A549 (cell line): ENCODE measurements around the gene SRPRA. TPM values are rescaled to one million over a fixed set of nuclear protein-coding genes. Genes with fewer than 3 reads are reported as not detected.
A peak's percentile ranks its signal among the peaks of the same experiment; 100 is the strongest.

Experiments used
- ATAC-seq, 2 experiments: fragments of 200-7000 bp in 1 of 2; fragments of >200 bp in 1 of 2; cut with Nextera tagmentation in 1 of 2; cut with Tn5 transposase in 1 of 2; 3 replicates each; pipeline versions ENCODE4 v1.8.0 to v1.9.1; 2018 to 2020; ENCODE audit warnings: mild to moderate bottlenecking in 1 of 2, moderate library complexity in 1 of 2
- CTCF ChIA-PET: fragments of 300-600 bp; sonication (Branson Sonifier 250); formaldehyde crosslinking; extraction: SDS; loops from one replicate; lab custom pipeline; 2021; ENCODE audit warnings: antibody characterized with exemption, inconsistent platforms; lab: Yijun Ruan, JAX
- POLR2A ChIA-PET: fragments of 350-600 bp; formaldehyde crosslinking; extraction: SDS; loops from one replicate; lab custom pipeline; 2021; ENCODE audit warnings: antibody characterized with exemption, inconsistent platforms; lab: Yijun Ruan, JAX
- DNase-seq, 2 experiments: peaks; one replicate each; pipeline versions ENCODE4 v3.0.0 to v3.0.0-alpha.2; 2011 to 2016; ENCODE audit warnings: low read depth in 1 of 2, low spot score in 1 of 2
- FAIRE-seq: peaks from 2 replicates; lab custom pipeline; 2011; peaks lifted over from hg19 to GRCh38; lab: Jason Lieb, UNC
- H3K27ac ChIP-seq, 2 experiments: fragments of >200 bp; sonication (Bioruptor Twin); formaldehyde crosslinking; 3 replicates each; pipeline ENCODE4 v1.5.1; 2016 to 2017
- H3K4me1 ChIP-seq: fragments of >200 bp; sonication (Bioruptor Twin); formaldehyde crosslinking; 3 replicates; pipeline ENCODE4 v1.6.1; 2016
- H3K4me2 ChIP-seq: fragments of >200 bp; sonication (Bioruptor Twin); formaldehyde crosslinking; 3 replicates; pipeline ENCODE4 v1.6.1; 2016
- H3K4me3 ChIP-seq: fragments of >200 bp; sonication (Bioruptor Twin); formaldehyde crosslinking; 3 replicates; pipeline ENCODE4 v1.5.1; 2016
- H3K9me3 ChIP-seq: fragments of >200 bp; sonication (Bioruptor Twin); formaldehyde crosslinking; 3 replicates; pipeline ENCODE4 v1.6.1; 2016
- CHD2 ChIP-seq: fragments of 150-350 bp; IDR thresholded peaks from 2 replicates; pipeline ENCODE4 v1.6.1; 2014; ENCODE audit warnings: low read length; ENCODE audit not compliant: partially characterized antibody
- ESRRA ChIP-seq: fragments of 150-350 bp; IDR thresholded peaks from 2 replicates; pipeline ENCODE4 v1.6.1; 2014; ENCODE audit warnings: mild to moderate bottlenecking, low read length, borderline replicate concordance
- FOSB ChIP-seq: fragments of 250-450 bp; sonication (Bioruptor Pico); IDR thresholded peaks from 2 replicates; pipeline ENCODE4 v1.5.0; 2020; ENCODE audit warnings: mild to moderate bottlenecking, moderate library complexity
- FOSL2 ChIP-seq, 2 experiments: fragments of 450-650 bp in 1 of 2; fragments of >200 bp in 1 of 2; sonication (Bioruptor Twin) in 1 of 2; formaldehyde crosslinking; IDR thresholded peaks; 2 replicates each; pipeline versions ENCODE4 v1.5.0 to v1.6.1; 2016 to 2020; ENCODE audit warnings: mild to moderate bottlenecking in 1 of 2, moderate library complexity in 1 of 2
- HDAC2 ChIP-seq: fragments of 200-600 bp; sonication (generic); IDR thresholded peaks from 2 replicates; pipeline ENCODE4 v1.6.1; 2016
- HOXB5 ChIP-seq: fragments of 250-450 bp; sonication (Bioruptor Pico); IDR thresholded peaks from 2 replicates; pipeline ENCODE4 v1.5.0; 2020; ENCODE audit warnings: mild to moderate bottlenecking, moderate library complexity
- JUN ChIP-seq, 2 experiments: fragments of >200 bp; sonication (Bioruptor Twin); formaldehyde crosslinking; IDR thresholded peaks; 2 replicates in 1 of 2; 3 replicates in 1 of 2; pipeline ENCODE4 v1.6.1; 2016 to 2017
- KDM5A ChIP-seq: fragments of 200-600 bp; sonication (generic); IDR thresholded peaks from 2 replicates; pipeline ENCODE4 v1.6.1; 2016; ENCODE audit warnings: antibody characterized with exemption, mild to moderate bottlenecking
- MAZ ChIP-seq: fragments of 150-350 bp; IDR thresholded peaks from 2 replicates; pipeline ENCODE4 v1.6.1; 2014; ENCODE audit warnings: antibody characterized with exemption, low read depth, low read length, borderline replicate concordance
- MYC ChIP-seq: IDR thresholded peaks from 2 replicates; pipeline ENCODE4 v1.6.1; 2012; ENCODE audit warnings: mild to moderate bottlenecking, inconsistent platforms, low read length, improper control_type of control experiment, borderline replicate concordance
- NFE2L2 ChIP-seq: fragments of 150-350 bp; conservative IDR thresholded peaks from 2 replicates; pipeline ENCODE4 v1.6.1; 2014; ENCODE audit warnings: low read length
- NR3C1 ChIP-seq: fragments of >200 bp; sonication (Bioruptor Twin); formaldehyde crosslinking; IDR thresholded peaks from 3 replicates; pipeline ENCODE4 v1.6.1; 2017
- PHF8 ChIP-seq: fragments of 200-600 bp; sonication (generic); IDR thresholded peaks from 2 replicates; pipeline ENCODE4 v1.6.1; 2016; ENCODE audit warnings: low read depth, mild to moderate bottlenecking, antibody characterized with exemption, moderate library complexity, borderline replicate concordance
- POLR2A ChIP-seq: IDR thresholded peaks from 2 replicates; pipeline ENCODE4 v1.6.1; 2012; ENCODE audit warnings: mild to moderate bottlenecking, low read length
- RAD21 ChIP-seq, 2 experiments: fragments of >200 bp in 1 of 2; sonication (Bioruptor Twin) in 1 of 2; formaldehyde crosslinking in 1 of 2; IDR thresholded peaks in 1 of 2; conservative IDR thresholded peaks in 1 of 2; 2 replicates in 1 of 2; 3 replicates in 1 of 2; pipeline ENCODE4 v1.6.1; 2012 to 2018; ENCODE audit warnings: inconsistent platforms in 1 of 2
- TP53 ChIP-seq: fragments of 250-450 bp; sonication (Bioruptor Pico); IDR thresholded peaks from 2 replicates; pipeline ENCODE4 v1.5.0; 2021; ENCODE audit warnings: mild to moderate bottlenecking, moderate library complexity
- ZNF302 ChIP-seq: fragments of 250-450 bp; sonication (Bioruptor Pico); IDR thresholded peaks from 2 replicates; pipeline ENCODE4 v1.9.0; 2021; ENCODE audit warnings: inconsistent platforms, mild to moderate bottlenecking, moderate library complexity
- WGBS: methylation state at CpG from one replicate; pipeline ENCODE4 v1.1.6; 2017; ENCODE audit errors: missing lambda C conversion rate; 5-methylcytosine and 5-hydroxymethylcytosine counted together
- polyA plus RNA-seq, 4 experiments: library from polyadenylated mRNA; depleted of rRNA in 3 of 4; stranded (reverse); fragments of >200 nt; fragmentation: RNase III in 1 of 4; extraction: RNeasy Plus Mini Kit Qiagen cat#74134 plus additional on column Dnase treatment in 1 of 4; gene quantifications; 2 replicates in 3 of 4; 3 replicates in 1 of 4; pipeline ENCODE4 v1.2.3, GENCODE V29; 2011 to 2017
- TF ChIP-seq, protein P1 (sequence below): IDR thresholded peaks from 2 replicates; pipeline ENCODE4 v1.6.1; 2012
- TF ChIP-seq, protein P2 (sequence below): IDR thresholded peaks from 2 replicates; pipeline ENCODE4 v1.6.1; 2012
- TF ChIP-seq, protein P3 (sequence below): fragments of >200 bp; sonication (Bioruptor Twin); formaldehyde crosslinking; IDR thresholded peaks from 2 replicates; pipeline ENCODE4 v1.6.1; 2016
- TF ChIP-seq, protein P4 (sequence below): IDR thresholded peaks from 2 replicates; pipeline ENCODE4 v1.6.1; 2012; ENCODE audit warnings: low read depth, borderline replicate concordance

SRPRA gene
- polyA plus RNA-seq, 2 of the 4 experiments (the other 2 are of a cell fraction) = 45.1 to 92.2 TPM

DNA sequence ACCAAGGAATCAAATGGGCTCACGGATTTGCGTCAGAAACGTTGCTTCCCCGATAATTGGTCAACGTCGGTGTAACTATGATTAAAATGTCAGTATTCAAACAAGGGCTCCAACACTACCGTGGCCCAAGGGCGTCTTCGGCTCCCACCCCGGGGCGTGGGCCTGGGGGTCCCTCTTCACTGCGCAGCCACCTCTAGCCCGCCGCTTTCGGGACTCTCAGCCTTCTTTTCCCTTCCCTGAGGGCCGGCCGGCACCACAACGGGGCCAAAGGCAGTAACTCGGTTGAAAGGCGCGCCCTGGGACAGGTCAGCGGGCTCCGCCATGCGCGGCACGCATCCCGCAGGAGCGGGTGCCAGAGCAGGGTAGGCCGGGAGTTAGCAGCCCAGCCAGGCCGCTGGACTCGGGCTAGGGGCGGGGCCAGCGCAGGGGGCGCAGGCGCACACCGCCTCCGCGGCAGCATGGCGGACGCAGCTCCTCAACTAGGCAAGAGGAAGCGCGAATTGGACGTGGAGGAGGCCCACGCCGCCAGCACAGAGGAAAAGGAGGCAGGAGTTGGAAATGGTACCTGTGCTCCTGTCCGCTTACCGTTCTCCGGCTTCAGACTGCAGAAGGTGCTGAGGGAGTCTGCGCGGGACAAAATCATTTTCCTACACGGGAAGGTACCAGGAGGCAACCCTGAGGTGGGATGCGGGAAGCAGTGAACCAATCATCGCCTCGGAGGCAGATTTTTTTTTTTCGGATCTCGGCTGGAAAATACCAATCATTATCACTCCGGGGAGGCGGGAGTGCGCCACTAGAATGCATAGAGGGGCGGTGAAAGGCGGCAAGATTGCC lies 35.1 kb upstream of the SRPRA start, which contains the start of gene DCPS:
Gene DCPS, plus strand, starts transcription at position 438 of the 834 bp plus-strand sequence. Its CDS starts 21 bp downstream, at position 459.
- H3K4me3 ChIP-seq = peak within 1 kb of the TSS; percentile 64
- H3K4me2 ChIP-seq = peak within 1 kb of the TSS; percentile 90
- FAIRE-seq (no peak), ATAC-seq (peak; percentile 99), DNase-seq (peak; percentile 87 to 88)
- H3K4me1 ChIP-seq = peaks cover 8% of the 10 kb centered on the region; the same call in 1 of the 3 replicates
- ChIA-PET POLR2A (interaction anchor here (0.6 to 1.0 kb wide), 3 partner anchors 18 to 50 kb away, joined by 3 to 5 read pairs (median 3); no protein-coding TSS in a partner anchor), CTCF (no interaction called here)
- peak within 1 kb of the TSS; percentile 89 to 99 for H3K27ac ChIP-seq
- TF ChIP-seq KDM5A (peak; percentile 80), JUN (IDR thresholded peaks at IDR 0.05) (peak; percentile 46 to 79; a peak in 4 of 5 replicates), ZNF302 (CRISPR knock-in tag) (no peak), RAD21 (conservative IDR thresholded peaks at IDR 0.05 in 1 of 2, IDR thresholded peaks at IDR 0.05 in 1 of 2) (no peak), MYC (peak; percentile 48; the same call in 1 of the 2 replicates), MAZ (no peak), POLR2A (peak; percentile 95), FOSL2 (IDR thresholded peaks at IDR 0.05) (no peak), FOSL2 (CRISPR knock-in tag; IDR thresholded peaks at IDR 0.05) (no peak), NFE2L2 (no peak), TP53 (CRISPR knock-in tag) (peak; percentile 63; the same call in 1 of the 2 replicates), HDAC2 (no peak), FOSB (CRISPR knock-in tag) (no peak), PHF8 (peak; percentile 99), HOXB5 (CRISPR knock-in tag) (peak; percentile 16; the same call in 1 of the 2 replicates), NR3C1 (no peak), ESRRA (no peak)
- TF ChIP-seq, protein P1, sequence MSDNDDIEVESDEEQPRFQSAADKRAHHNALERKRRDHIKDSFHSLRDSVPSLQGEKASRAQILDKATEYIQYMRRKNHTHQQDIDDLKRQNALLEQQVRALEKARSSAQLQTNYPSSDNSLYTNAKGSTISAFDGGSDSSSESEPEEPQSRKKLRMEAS = peak; percentile 89
- TF ChIP-seq, protein P2, sequence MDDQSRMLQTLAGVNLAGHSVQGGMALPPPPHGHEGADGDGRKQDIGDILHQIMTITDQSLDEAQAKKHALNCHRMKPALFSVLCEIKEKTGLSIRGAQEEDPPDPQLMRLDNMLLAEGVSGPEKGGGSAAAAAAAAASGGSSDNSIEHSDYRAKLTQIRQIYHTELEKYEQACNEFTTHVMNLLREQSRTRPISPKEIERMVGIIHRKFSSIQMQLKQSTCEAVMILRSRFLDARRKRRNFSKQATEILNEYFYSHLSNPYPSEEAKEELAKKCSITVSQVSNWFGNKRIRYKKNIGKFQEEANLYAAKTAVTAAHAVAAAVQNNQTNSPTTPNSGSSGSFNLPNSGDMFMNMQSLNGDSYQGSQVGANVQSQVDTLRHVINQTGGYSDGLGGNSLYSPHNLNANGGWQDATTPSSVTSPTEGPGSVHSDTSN = no peak
- TF ChIP-seq, protein P3, sequence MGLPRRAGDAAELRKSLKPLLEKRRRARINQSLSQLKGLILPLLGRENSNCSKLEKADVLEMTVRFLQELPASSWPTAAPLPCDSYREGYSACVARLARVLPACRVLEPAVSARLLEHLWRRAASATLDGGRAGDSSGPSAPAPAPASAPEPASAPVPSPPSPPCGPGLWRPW = no peak
- TF ChIP-seq, protein P4, sequence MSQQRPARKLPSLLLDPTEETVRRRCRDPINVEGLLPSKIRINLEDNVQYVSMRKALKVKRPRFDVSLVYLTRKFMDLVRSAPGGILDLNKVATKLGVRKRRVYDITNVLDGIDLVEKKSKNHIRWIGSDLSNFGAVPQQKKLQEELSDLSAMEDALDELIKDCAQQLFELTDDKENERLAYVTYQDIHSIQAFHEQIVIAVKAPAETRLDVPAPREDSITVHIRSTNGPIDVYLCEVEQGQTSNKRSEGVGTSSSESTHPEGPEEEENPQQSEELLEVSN = peak; percentile 79
- WGBS = 2% methylated on average over 30 of the region's 61 CpGs
- H3K9me3 ChIP-seq = no peaks in the 10 kb centered on the region

DNA sequence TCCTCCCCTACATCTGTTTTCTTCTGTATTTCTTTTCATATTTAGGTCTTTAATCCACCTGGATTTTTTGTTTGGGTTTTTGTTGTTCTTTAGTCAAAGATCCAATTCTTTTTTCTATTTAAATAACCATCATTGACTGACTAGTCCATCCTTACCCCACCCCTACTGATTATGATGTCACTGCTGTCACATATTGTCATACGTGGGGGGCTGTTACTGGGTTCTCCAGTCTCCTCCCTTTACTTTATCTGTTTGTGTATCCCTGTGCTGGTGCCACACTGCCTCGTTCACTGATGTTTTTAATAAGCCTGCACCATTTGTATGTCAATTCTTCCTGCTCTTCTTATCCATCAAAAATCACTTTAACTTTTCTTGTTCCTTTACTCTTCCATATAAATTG lies 28.3 kb upstream of the SRPRA start:
- TF ChIP-seq CHD2 = no peak
- Histone ChIP-seq H3K27ac (no peak overlapping the region), H3K4me3 (no peak overlapping the region), H3K4me1 (no peaks in the 10 kb centered on the region), H3K4me2 (no peak overlapping the region), H3K9me3 (no peaks in the 10 kb centered on the region)
- ChIA-PET CTCF (no interaction called here), POLR2A (no interaction called here)
- 94% methylated on average over 2 of the region's 2 CpGs for WGBS
- ATAC-seq (no peak), DNase-seq (no peak), FAIRE-seq (no peak)
